ENCODE data around the gene SCAI.

DNA sequence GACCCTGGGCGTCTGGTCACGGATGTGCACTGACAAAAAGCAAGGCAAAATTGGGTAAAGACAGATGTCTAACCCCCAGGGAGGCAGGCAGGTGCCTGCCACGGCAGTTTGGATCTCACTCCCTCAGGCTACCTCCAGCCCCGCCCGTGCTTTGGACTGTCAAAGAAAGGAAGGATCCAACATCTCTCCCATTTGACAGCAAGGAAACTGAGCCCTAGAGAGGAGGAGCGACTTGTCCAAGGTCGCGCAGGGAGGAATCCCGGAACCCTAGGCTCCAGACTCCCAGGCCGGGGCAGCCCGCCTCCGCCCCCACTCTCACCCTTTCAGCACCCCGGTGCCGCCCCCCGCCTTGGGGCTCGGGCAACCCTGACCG is 202.8 kb downstream of the SCAI start:
- TF ChIP-seq, protein P1, sequence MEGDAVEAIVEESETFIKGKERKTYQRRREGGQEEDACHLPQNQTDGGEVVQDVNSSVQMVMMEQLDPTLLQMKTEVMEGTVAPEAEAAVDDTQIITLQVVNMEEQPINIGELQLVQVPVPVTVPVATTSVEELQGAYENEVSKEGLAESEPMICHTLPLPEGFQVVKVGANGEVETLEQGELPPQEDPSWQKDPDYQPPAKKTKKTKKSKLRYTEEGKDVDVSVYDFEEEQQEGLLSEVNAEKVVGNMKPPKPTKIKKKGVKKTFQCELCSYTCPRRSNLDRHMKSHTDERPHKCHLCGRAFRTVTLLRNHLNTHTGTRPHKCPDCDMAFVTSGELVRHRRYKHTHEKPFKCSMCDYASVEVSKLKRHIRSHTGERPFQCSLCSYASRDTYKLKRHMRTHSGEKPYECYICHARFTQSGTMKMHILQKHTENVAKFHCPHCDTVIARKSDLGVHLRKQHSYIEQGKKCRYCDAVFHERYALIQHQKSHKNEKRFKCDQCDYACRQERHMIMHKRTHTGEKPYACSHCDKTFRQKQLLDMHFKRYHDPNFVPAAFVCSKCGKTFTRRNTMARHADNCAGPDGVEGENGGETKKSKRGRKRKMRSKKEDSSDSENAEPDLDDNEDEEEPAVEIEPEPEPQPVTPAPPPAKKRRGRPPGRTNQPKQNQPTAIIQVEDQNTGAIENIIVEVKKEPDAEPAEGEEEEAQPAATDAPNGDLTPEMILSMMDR (IDR thresholded peaks at IDR 0.05), result no peak
- no peak for TF ChIP-seq POLR2A (IDR thresholded peaks at IDR 0.05)

Data from right lobe of liver (tissue), 4 donors.